Mesenchymal stem cell (in vitro differentiated cells and primary cell): ENCODE results near the gene CDV3.
"Not testable (repeated sequence)": the region's sequence is repeated elsewhere in the genome, so short reads cannot be mapped to it uniquely, and the experiment has no call there.

Experiments
- DNase-seq: peaks from one replicate; pipeline ENCODE4 v3.0.0-alpha.2; 2013
- H2AFZ ChIP-seq: one replicate; pipeline ENCODE4 v1.6.1; 2013; ENCODE audit warnings: low read depth, mild to moderate bottlenecking, control low read depth, inconsistent platforms, low read length, moderate library complexity
- H2AK5ac ChIP-seq: 2 replicates; pipeline ENCODE4 v1.6.1; 2013; ENCODE audit warnings: low read length, moderate library complexity, mild to moderate bottlenecking, inconsistent platforms; ENCODE audit not compliant: severe bottlenecking
- H2BK120ac ChIP-seq: one replicate; pipeline ENCODE4 v1.6.1; 2013; ENCODE audit warnings: low read depth, mild to moderate bottlenecking, inconsistent platforms, low read length, moderate library complexity
- H2BK12ac ChIP-seq, 2 experiments: one replicate each; pipeline ENCODE4 v1.6.1; 2013; ENCODE audit warnings: inconsistent platforms in 2 of 2, low read length in 2 of 2, mild to moderate bottlenecking in 2 of 2, moderate library complexity in 2 of 2, control low read depth in 1 of 2
- H2BK15ac ChIP-seq: one replicate; pipeline ENCODE4 v1.6.1; 2013; ENCODE audit warnings: mild to moderate bottlenecking, low read depth, inconsistent platforms; ENCODE audit not compliant: poor library complexity, severe bottlenecking
- H2BK5ac ChIP-seq: 2 replicates; pipeline ENCODE4 v1.6.1; 2013; ENCODE audit warnings: low read depth, mild to moderate bottlenecking, low read length, control low read depth, inconsistent platforms; ENCODE audit not compliant: poor library complexity, severe bottlenecking
- H3K14ac ChIP-seq, 2 experiments: one replicate each; pipeline ENCODE4 v1.6.1; 2013; ENCODE audit warnings: inconsistent platforms in 2 of 2, low read length in 2 of 2, control low read depth in 1 of 2, mild to moderate bottlenecking in 1 of 2, moderate library complexity in 1 of 2
- H3K18ac ChIP-seq, 2 experiments: one replicate each; pipeline ENCODE4 v1.6.1; 2013; ENCODE audit warnings: inconsistent platforms in 2 of 2, low read length in 2 of 2, control low read depth in 1 of 2, low read depth in 1 of 2, mild to moderate bottlenecking in 1 of 2
- H3K23ac ChIP-seq, 2 experiments: one replicate each; pipeline ENCODE4 v1.6.1; 2013; ENCODE audit warnings: inconsistent platforms in 2 of 2, low read length in 2 of 2, mild to moderate bottlenecking in 2 of 2, moderate library complexity in 2 of 2, control low read depth in 1 of 2
- H3K27ac ChIP-seq: 2 replicates; pipeline ENCODE4 v1.5.1; 2013; ENCODE audit warnings: mild to moderate bottlenecking, moderate library complexity, low read length, control low read depth, inconsistent platforms; ENCODE audit not compliant: poor library complexity, severe bottlenecking
- H3K27me3 ChIP-seq, 2 experiments: 2 replicates each; pipeline versions ENCODE4 v1.6.1 to v1.7.0; 2013; ENCODE audit warnings: low read length in 2 of 2, mild to moderate bottlenecking in 2 of 2, moderate library complexity in 2 of 2, control low read depth in 1 of 2, inconsistent platforms in 1 of 2; ENCODE audit not compliant: control insufficient read depth in 1 of 2, insufficient read depth in 1 of 2
- H3K36me3 ChIP-seq, 2 experiments: 2 replicates each; pipeline versions ENCODE4 v1.6.1 to v1.7.0; 2013; ENCODE audit warnings: low read length in 2 of 2, control low read depth in 1 of 2, inconsistent platforms in 1 of 2, low read depth in 1 of 2, mild to moderate bottlenecking in 1 of 2; ENCODE audit not compliant: insufficient read depth in 2 of 2, control insufficient read depth in 1 of 2
- H3K4ac ChIP-seq, 2 experiments: one replicate each; pipeline ENCODE4 v1.6.1; 2013; ENCODE audit warnings: inconsistent platforms in 2 of 2, low read length in 2 of 2, mild to moderate bottlenecking in 2 of 2, moderate library complexity in 2 of 2, control low read depth in 1 of 2, low read depth in 1 of 2
- H3K4me1 ChIP-seq: 2 replicates; pipeline ENCODE4 v1.6.1; 2013; ENCODE audit warnings: low read depth, low read length, control low read depth; ENCODE audit not compliant: control insufficient read depth, insufficient read depth
- H3K4me2 ChIP-seq: 2 replicates; pipeline ENCODE4 v1.6.1; 2013; ENCODE audit warnings: low read length, mild to moderate bottlenecking, inconsistent platforms; ENCODE audit not compliant: poor library complexity, severe bottlenecking
- H3K4me3 ChIP-seq, 2 experiments: 2 replicates each; pipeline versions ENCODE4 v1.5.1 to v1.7.0; 2013; ENCODE audit warnings: low read length in 2 of 2, mild to moderate bottlenecking in 2 of 2, control low read depth in 1 of 2, low read depth in 1 of 2; ENCODE audit not compliant: insufficient read depth in 1 of 2
- H3K79me1 ChIP-seq: replicated peaks from 2 replicates; pipeline ENCODE4 v1.6.1; 2013; ENCODE audit warnings: mild to moderate bottlenecking, control low read depth, low read length, inconsistent platforms; ENCODE audit not compliant: poor library complexity, severe bottlenecking
- H3K9ac ChIP-seq: 2 replicates; pipeline ENCODE4 v1.7.0; 2013; ENCODE audit warnings: mild to moderate bottlenecking, low read length, moderate library complexity
- H3K9me3 ChIP-seq: 2 replicates; pipeline ENCODE4 v1.7.0; 2013; ENCODE audit warnings: mild to moderate bottlenecking, low read length; ENCODE audit not compliant: control insufficient read depth
- H4K8ac ChIP-seq: one replicate; pipeline ENCODE4 v1.6.1; 2013; ENCODE audit warnings: inconsistent platforms, mild to moderate bottlenecking, low read length, moderate library complexity
- H4K91ac ChIP-seq: one replicate; pipeline ENCODE4 v1.6.1; 2013; ENCODE audit warnings: mild to moderate bottlenecking, low read length, inconsistent platforms
- whole genome bisulfite sequencing: methylation state at CpG from one replicate; pipeline ENCODE4 v1.1.7; 2013; ENCODE audit warnings: mixed read lengths; 5-methylcytosine and 5-hydroxymethylcytosine counted together

Gene CDV3

DNA sequence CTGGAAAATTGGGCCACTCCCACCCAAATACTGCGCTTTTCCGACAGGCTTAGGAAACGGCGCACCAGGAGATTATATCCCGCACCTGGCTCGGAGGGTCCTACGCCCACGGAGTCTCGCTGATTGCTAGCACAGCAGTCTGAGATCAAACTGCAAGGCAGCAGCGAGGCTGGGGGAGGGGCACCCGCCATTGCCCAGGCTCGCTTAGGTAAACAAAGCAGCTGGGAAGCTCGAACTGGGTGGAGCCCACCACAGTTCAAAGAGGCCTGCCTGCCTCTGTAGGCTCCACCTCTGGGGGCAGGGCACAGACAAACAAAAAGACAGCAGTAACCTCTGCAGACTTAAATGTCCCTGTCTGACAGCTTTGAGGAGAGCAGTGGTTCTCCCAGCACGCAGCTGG is 21.9 kb upstream of the CDV3 start:
- H2BK15ac ChIP-seq, H3K4me2 ChIP-seq, H2BK120ac ChIP-seq, H2BK5ac ChIP-seq, H3K9ac ChIP-seq, H3K36me3 ChIP-seq, H3K18ac ChIP-seq, H3K4me3 ChIP-seq, H2AFZ ChIP-seq, H3K4me1 ChIP-seq, DNase-seq, H3K14ac ChIP-seq, H2BK12ac ChIP-seq, H3K27me3 ChIP-seq, H3K4ac ChIP-seq, H3K79me1 ChIP-seq, H3K27ac ChIP-seq, H4K91ac ChIP-seq, H3K9me3 ChIP-seq, H3K23ac ChIP-seq, H2AK5ac ChIP-seq, H4K8ac ChIP-seq: not testable (repeated sequence)
- WGBS: 100% methylated on average over 4 of the region's 14 CpGs

DNA sequence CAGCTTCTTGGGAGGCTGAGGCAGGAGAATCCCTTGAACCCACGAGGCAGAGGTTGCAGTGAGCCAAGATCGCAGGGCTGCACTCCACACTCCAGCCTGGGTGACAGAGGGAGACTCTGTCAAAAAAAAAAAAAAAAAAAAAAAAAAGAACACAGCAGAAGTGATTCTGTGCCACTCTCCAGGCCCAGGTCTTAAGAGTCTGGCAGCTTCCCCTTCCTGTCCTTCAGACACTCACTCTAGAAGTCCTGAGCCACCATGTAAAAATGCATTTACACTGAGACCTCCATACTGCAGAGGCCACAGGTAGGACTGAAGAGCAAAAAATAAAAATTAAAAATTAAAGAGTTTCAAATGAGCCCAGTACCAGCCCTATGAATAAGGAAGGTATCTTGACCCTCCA is 11.8 kb upstream of the CDV3 start:
- H3K18ac ChIP-seq: no peak overlapping the region
- H3K79me1 ChIP-seq: no peaks in the 10 kb centered on the region
- H3K9ac ChIP-seq: no peak overlapping the region
- H2AK5ac ChIP-seq: no peak overlapping the region
- 100% methylated on average over 2 of the region's 2 CpGs for WGBS
- no peak overlapping the region for H2BK120ac ChIP-seq
- H3K4me2 ChIP-seq: no peak overlapping the region
- no peak overlapping the region for H2BK15ac ChIP-seq
- H3K23ac ChIP-seq: no peak overlapping the region
- no peak overlapping the region for H2BK12ac ChIP-seq
- no peak overlapping the region for H4K91ac ChIP-seq
- H3K36me3 ChIP-seq: no peaks in the 10 kb centered on the region
- no peak overlapping the region for H3K4ac ChIP-seq
- H3K9me3 ChIP-seq: no peaks in the 10 kb centered on the region
- no peaks in the 10 kb centered on the region for H3K27me3 ChIP-seq
- no peak overlapping the region for H3K27ac ChIP-seq
- H2AFZ ChIP-seq: no peak overlapping the region
- no peak overlapping the region for H2BK5ac ChIP-seq
- no peak overlapping the region for H4K8ac ChIP-seq
- H3K4me3 ChIP-seq: no peak overlapping the region
- H3K14ac ChIP-seq: no peak overlapping the region
- H3K4me1 ChIP-seq: peaks cover 6% of the 10 kb centered on the region
- no peak for DNase-seq

DNA sequence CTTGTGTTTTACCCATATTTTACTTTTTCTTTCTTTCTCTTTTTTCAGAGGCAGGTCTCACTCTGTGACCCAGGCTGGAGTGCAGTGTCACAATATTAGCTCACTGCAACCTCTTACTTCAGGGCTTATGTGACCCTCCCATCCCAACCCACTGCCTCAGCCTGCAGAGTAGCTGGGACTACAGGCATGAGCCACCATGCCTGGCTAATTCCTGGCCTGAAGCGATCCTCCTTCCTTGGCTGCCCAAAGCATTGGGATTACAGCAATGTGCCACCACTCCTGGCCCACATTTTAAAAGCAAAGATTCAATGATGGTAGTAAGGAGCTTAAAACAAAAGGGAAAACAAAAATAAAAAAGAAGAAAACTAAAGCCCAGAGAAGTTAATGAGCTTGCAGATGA is 11.1 kb upstream of the CDV3 start:
- H4K8ac ChIP-seq: peak overlapping the region; percentile 69
- no peak overlapping the region for H2BK120ac ChIP-seq
- H3K4me1 ChIP-seq: peaks cover 6% of the 10 kb centered on the region
- H2BK5ac ChIP-seq: no peak overlapping the region
- H2BK12ac ChIP-seq: peak overlapping the region; percentile 29 to 50
- no peaks in the 10 kb centered on the region for H3K9me3 ChIP-seq
- H3K4me2 ChIP-seq: no peak overlapping the region
- H3K27me3 ChIP-seq: no peaks in the 10 kb centered on the region
- no peak overlapping the region for H3K9ac ChIP-seq
- H2BK15ac ChIP-seq: peak overlapping the region; percentile 46
- H3K23ac ChIP-seq: no peak overlapping the region
- H3K36me3 ChIP-seq: no peaks in the 10 kb centered on the region
- no peak overlapping the region for H3K4ac ChIP-seq
- 92% methylated on average over 1 of the region's 1 CpG for WGBS
- H3K14ac ChIP-seq: no peak overlapping the region
- no peak for DNase-seq
- no peak overlapping the region for H2AK5ac ChIP-seq
- H4K91ac ChIP-seq: peak overlapping the region; percentile 22
- H3K18ac ChIP-seq: peak overlapping the region; percentile 28 to 29
- no peak overlapping the region for H2AFZ ChIP-seq
- no peak overlapping the region for H3K27ac ChIP-seq
- H3K79me1 ChIP-seq: no peaks in the 10 kb centered on the region
- H3K4me3 ChIP-seq: no peak overlapping the region

DNA sequence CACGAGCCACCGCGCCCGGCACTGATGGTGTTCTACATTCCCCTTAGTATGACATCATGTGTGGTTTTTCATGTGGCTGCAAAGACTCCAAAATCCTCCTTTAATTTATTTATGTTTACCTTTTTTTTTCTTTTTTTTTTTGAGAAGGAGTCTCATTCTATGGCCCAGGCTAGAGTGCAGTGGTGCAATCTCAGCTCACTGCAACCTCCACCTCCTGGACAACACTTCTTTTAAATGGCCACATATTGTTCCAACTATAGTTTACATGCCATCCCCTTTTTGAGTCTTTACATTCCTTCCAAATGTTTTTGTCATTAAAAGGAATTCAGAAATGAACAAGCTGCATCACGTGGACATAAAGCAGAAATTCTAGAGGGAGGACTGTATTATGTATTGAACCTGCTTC is 10.3 kb upstream of the CDV3 start:
- no peak overlapping the region for H3K23ac ChIP-seq
- no peak overlapping the region for H3K4me2 ChIP-seq
- H2AK5ac ChIP-seq: no peak overlapping the region
- H3K18ac ChIP-seq: no peak overlapping the region
- no peaks in the 10 kb centered on the region for H3K27me3 ChIP-seq
- H3K14ac ChIP-seq: no peak overlapping the region
- no peak overlapping the region for H2BK5ac ChIP-seq
- no peak overlapping the region for H2AFZ ChIP-seq
- H3K4me3 ChIP-seq: no peak overlapping the region
- no peak overlapping the region for H2BK120ac ChIP-seq
- no peak overlapping the region for H2BK15ac ChIP-seq
- H2BK12ac ChIP-seq: no peak overlapping the region
- no peak overlapping the region for H4K8ac ChIP-seq
- no peak overlapping the region for H3K27ac ChIP-seq
- H3K9ac ChIP-seq: no peak overlapping the region
- H3K9me3 ChIP-seq: no peaks in the 10 kb centered on the region
- no CpG with 5 or more reads among the region's 5 CpGs for WGBS
- H3K4me1 ChIP-seq: peaks cover 6% of the 10 kb centered on the region
- peak; percentile 52 for DNase-seq
- H3K36me3 ChIP-seq: no peaks in the 10 kb centered on the region
- H3K79me1 ChIP-seq: no peaks in the 10 kb centered on the region
- H4K91ac ChIP-seq: no peak overlapping the region
- no peak overlapping the region for H3K4ac ChIP-seq
